Dedifferentiated amniotic fluid mesenchymal stem cell (primary cell): ENCODE data around the gene CD27.
A peak's percentile ranks its signal among the peaks of the same experiment; 100 is the strongest.
"Not testable (repeated sequence)": the region's sequence is repeated elsewhere in the genome, so short reads cannot be mapped to it uniquely, and the experiment has no call there.

ENCODE experiments used
- DNase-seq: peaks from one replicate; pipeline ENCODE4 v3.0.0-alpha.2; 2016; ENCODE audit errors: extremely low spot score

The CD27 gene

DNA sequence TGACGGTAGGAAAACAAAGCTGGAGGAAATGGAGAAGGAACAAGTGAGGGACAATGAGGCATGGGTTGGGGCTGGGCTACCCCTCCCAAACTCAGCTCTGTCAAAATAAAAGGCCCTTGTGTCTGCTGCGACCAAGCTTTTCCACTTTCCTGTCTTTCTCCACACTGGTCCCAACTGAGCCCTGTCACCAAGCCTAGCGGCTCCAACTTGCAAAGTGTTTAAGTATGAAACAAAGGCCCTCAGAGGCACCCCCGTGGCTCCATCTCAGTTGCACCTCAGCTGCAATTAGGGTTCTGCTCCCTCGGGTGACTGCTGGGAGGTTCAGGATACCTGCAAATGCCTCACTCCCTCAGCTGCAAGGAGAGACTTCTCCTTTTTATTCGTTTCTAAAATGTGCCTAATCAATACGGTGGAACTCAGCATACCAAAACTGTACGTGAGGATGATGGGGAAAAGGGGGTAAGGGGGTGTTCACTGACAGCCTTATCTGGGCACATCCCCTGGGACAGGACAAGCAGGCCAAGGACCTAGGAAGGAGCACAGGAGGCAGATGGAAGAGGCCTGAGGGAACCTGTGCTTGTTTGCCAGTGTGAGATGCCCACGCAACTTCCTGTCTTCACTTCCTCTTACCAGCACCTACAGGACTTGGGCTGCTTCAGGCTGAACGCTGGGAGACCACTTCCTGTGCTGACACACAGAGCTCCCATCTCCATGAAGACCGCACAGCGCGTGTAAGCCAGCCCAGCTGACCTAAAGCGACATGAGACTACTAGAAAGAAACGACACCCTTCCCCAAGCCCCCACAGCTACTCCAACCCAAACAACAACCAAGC is 16.9 kb downstream of the CD27 start:
- DNase-seq = no peak

- no peak for DNase-seq
These were observed 17.7 kb downstream of the CD27 start for GRCh38 chr12:6462234-6462995.

GRCh38 chr12:6463216-6463615 is 18.5 kb downstream of the CD27 start:
- no peak for DNase-seq

DNA sequence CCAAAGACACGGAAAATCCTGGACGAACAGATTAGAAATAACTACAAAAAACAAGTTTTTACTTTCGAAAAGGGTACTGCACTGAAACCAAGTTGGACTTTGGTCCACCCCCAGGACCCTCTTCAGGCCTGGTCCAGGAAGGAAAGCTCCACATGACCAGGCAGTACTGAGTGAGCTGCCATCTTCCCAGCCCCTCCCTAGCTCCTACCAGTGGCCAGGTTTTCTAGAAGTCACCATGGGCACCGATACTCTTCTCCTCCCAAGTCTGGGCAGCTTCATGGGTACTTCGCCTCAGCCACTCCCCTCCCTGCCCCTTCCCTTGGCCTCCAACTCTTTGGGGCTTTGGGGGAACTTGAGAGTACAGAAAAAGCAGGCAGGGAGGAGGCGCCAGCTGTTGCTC is 19.1 kb downstream of the CD27 start:
- no peak for DNase-seq

GRCh38 chr12:6464531-6464930 is 19.8 kb downstream of the CD27 start:
- DNase-seq = no peak

- DNase-seq = peak; percentile 71
These were observed 20.9 kb downstream of the CD27 start for GRCh38 chr12:6465467-6466183.

DNA sequence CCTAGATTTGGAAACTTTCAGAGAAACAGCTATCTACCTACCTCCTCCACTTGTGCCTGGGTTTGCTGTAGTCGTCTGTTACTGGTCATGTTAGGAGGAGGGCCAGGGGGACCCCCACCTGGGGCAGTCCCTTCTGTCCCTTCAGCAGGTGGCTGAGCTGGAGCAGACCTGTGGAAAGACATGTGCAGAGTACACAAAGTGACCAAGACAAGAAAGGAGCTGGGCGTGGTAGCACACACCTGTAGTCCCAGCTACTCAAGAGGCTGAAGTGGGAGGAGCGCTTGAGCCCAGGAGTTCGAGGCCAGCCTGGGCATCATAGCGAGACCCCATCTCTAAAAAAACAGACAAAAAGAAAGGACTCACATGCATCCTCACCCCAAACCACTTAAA is 21.4 kb downstream of the CD27 start:
- no peak for DNase-seq

- not testable (repeated sequence) for DNase-seq
These were observed 22.0 kb downstream of the CD27 start for GRCh38 chr12:6466751-6467150.

DNA sequence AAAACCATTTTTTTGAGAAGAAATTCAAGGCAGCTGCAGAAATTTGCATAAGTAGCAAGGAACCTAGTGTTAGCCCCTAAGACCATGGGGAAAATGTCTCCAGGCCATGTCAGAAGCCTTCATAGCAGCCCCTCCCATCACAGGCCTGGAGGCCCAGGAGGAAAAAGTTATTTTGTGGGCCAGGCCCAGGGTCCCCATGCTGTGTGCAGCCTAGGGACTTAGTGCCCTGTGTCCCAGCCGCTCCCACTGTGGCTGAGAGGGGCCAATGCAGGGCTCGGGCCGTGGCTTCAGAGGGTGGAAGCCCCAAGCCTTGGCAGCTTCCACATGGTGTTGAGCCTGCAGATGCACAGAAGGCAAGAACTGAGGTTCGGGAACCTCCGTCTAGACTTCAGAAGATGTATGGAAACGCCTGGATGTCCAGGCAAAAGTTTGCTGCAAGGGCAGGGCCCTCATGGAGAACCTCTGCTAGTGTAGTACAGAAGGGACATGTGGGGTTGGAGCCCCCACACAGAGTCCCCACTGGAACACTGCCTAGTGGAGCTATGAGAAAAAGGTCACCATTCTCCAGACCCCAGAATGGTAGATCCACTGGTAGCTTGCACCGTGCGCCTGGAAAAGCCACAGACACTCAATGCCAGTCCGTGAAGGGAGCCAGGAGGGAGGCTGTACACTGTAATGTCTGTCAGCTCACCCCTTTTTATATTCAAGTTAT is 23.0 kb downstream of the CD27 start:
- not testable (repeated sequence) for DNase-seq

DNA sequence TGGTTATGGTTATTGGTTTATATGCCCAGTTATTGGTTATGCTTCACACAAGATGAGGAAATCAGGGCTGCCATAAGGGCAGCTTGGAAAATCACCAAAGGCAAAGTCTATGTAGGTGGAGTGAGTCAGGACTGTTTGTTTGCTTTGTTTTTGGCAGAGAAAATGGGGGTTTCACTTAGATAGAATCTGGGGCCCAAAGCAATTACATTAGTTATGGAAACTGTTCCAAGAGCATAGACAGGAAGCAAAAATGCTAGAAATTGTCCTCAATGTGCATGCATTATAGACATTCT is 23.5 kb downstream of the CD27 start:
- no peak for DNase-seq

GRCh38 chr12:6469092-6469491 is 24.3 kb downstream of the CD27 start:
- DNase-seq = no peak

DNA sequence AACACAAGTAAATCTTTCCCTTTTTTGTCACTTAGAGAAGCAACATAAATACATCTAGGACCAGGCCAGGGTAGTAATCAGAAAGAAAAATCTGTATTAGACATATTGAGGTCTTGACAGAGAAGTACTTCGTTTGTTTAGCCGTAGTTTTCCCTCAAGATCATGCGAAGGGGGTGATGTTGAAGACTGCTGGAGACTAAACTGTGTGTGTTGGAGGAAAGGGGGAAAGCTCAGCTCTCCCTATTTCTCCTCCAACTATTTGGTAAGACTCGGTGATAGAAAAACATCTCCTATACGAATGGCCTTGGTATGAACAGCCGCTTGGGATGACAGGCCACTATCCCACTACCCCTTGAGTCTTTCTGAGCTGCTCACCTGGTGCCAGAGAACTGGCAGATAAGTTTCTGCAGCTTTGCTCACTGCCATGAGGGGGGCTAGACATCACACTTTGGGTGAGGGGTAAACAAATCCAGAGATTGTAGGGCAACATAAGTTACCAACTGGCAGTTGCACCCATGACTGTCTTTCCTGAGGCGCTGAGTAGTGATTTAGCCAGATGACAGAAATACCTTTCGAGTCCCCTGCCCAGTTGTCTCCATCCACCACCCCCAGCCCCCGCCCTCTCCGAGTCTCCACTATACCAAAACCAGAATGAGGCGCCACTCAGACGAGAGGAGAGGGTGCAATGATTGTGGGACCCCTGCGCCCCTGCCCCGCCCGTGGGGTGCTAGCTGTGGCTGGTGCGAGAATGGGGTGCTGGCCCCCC is 25.0 kb downstream of the CD27 start:
- no peak for DNase-seq

DNA sequence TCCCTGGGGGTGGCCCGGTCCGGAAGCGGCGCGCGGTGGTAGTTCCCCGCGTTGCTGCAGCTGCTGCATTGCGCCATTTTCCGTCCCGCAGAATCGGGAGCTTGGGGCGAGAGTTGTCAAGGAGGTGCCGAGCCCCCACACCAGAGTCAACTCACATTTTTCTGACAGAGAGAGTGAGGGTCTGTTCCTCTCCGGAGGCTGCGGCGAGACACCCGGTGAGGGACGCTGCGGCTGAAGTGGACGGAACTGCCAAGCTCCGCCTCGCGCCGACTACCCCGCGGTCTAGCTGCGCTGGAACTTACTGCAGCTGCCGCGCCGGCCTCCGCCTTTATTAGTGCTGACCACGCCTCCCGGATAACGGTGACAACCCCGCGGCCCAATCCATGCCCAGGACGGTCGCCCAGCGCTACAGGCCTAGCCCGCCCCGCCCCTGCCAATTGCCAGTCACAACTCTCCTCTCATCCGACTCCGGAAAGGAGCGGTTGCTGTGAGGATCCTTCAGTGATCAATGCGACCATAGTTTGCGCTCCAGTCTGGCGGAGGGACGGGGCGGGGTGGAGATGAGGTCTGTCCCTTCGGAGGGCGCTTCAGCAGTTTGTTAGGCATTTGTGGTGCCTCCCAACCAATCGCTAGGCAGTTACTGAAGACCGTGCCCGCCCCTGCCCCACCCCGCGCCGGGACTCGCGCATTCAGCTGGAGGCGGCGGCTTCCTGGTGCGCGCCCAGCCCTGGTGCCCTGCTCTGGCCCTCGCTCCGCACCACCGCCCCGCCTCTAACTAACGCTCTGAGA is 25.8 kb downstream of the CD27 start, which contains the start of gene VAMP1:
Gene VAMP1, minus strand, starts transcription at position 303 of the 789 bp plus-strand sequence. Its CDS starts 146 bp downstream, at position 157.
- peak; percentile 94 for DNase-seq

- no peak for DNase-seq
These were observed 27.2 kb downstream of the CD27 start for GRCh38 chr12:6471989-6472360.

GRCh38 chr12:6472491-6472890 is 27.7 kb downstream of the CD27 start:
- DNase-seq = no peak

DNA sequence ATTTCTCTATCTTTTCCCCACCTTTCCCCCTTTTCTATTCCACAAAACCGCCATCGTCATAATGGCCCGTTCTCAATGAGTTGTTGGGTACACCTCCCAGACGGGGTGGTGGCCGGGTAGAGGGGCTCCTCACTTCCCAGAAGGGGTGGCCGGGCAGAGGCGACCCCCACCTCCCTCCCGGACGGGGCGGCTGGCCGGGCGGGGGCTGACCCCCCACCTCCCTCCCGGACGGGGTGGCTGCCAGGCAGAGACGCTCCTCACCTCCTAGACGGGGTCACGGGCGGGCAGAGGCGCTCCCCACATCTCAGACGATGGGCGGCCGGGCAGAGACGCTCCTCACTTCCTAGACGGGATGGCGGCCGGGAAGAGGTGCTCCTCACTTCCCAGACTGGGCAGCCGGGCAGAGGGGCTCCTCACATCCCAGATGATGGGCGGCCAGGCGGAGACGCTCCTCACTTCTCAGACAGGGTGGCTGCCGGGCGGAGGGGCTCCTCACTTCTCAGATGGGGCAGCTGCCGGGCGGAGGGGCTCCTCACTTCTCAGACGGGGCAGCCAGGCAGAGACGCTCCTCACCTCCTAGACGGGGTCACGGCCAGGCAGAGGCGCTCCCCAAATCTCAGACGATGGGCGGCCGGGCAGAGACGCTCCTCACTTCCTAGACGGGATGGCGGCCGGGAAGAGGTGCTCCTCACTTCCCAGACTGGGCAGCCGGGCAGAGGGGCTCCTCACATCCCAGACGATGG is 30.6 kb downstream of the CD27 start:
- DNase-seq = not testable (repeated sequence)

- DNase-seq = peak; percentile 59
These were observed 31.7 kb downstream of the CD27 start for GRCh38 chr12:6476489-6476888.

DNA sequence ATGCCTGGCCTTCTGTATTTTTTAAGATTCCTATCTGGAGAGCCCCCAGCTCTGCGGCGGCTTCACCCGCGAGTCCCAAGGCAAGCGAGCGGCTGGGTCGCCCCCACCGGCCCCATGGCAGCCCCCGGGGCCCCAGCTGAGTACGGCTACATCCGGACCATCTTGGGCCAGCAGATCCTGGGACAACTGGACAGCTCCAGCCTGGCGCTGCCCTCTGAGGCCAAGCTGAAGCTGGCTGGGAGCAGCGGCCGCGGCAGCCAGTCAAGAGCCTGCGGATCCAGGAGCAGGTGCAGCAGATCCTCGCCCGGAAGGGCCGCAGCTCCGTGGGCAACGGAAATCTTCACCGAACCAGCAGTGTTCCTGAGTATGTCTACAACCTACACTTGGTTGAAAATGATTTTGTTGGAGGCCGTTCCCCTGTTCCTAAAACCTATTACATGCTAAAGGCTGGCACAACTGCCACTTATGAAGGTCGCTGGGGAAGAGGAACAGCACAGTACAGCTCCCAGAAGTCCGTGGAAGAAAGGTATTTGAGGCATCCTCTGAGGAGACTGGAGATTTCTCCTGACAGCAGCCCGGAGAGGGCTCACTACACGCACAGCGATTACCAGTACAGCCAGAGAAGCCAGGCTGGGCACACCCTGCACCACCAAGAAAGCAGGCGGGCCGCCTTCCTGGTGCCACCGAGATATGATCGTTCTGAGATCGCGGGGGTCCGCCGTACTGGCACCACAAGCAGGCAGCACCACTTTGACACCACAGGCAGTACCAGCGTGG is 33.0 kb downstream of the CD27 start:
- not testable (repeated sequence) for DNase-seq

- DNase-seq = no peak
These were observed 33.7 kb downstream of the CD27 start for GRCh38 chr12:6478416-6478815.
